Lower leg skin (tissue), 4 donors: ENCODE results near the gene ZNF503. TPM values are rescaled to one million over a fixed set of nuclear protein-coding genes. Genes with fewer than 3 reads are reported as not detected.
A peak's percentile ranks its signal among the peaks of the same experiment; 100 is the strongest.

Experiments used
- DNase-seq, 2 donors: peaks; one replicate each; pipeline ENCODE4 v3.0.0-alpha.2; 2019; ENCODE audit warnings: low spot score in 2 of 2
- H3K4me3 ChIP-seq: fragments of 200-600 bp; sonication (generic); 2 replicates; pipeline ENCODE4 v1.5.1; 2017; ENCODE audit warnings: mild to moderate bottlenecking, low read depth; ENCODE audit not compliant: poor library complexity, severe bottlenecking
- CTCF ChIP-seq, 3 donors: fragments of 450-650 bp; IDR thresholded peaks; one replicate each; pipeline ENCODE4 v1.5.1; 2016; ENCODE audit warnings: antibody characterized with exemption in 3 of 3, mild to moderate bottlenecking in 3 of 3, moderate library complexity in 2 of 3
- POLR2A ChIP-seq, 2 donors: fragments of 450-650 bp; IDR thresholded peaks; one replicate each; pipeline ENCODE4 v1.6.1; 2016 to 2017; ENCODE audit warnings: antibody characterized with exemption in 2 of 2, mild to moderate bottlenecking in 1 of 2, moderate library complexity in 1 of 2
- WGBS, 2 donors: methylation state at CpG; one replicate each; pipeline ENCODE4 v1.1.5; 2018; 5-methylcytosine and 5-hydroxymethylcytosine counted together
- intact Hi-C: fragments of 100-400 bp; cut with DNase I; formaldehyde crosslinking; loops from one replicate; pipeline ENCODE4 v1.15.0; 2023; ENCODE audit warnings: low total_unique reads
- total RNA-seq, 4 donors: library from RNA; depleted of rRNA; stranded (reverse); fragments of >200 nt; gene quantifications; one replicate each; pipeline ENCODE4 v1.1.0, GENCODE V29; 2016

The ZNF503 gene
- total RNA-seq, 4 donors from 2014 or later: 4.8 to 8.6 (median 7.4) TPM

- peak in 1 of 2 donors; percentile 91 for DNase-seq
- H3K4me3 ChIP-seq: peak overlapping the region; percentile 80
- no peak for TF ChIP-seq POLR2A (IDR thresholded peaks at IDR 0.05)
- TF ChIP-seq CTCF (IDR thresholded peaks at IDR 0.05): no peak
- intact Hi-C loops: no loop called here
- 13 to 24% methylated on average over 49 to 53 of the region's 68 CpGs for WGBS, 2 donors
Measured at GRCh38 chr10:75407713-75408508, 6.3 kb upstream of the ZNF503 start.

GRCh38 chr10:75407224-75407712, 5.7 kb upstream of the ZNF503 start:
- DNase-seq: no peak
- intact Hi-C loops: no loop called here
- 69 to 73% methylated on average over 37 of the region's 37 CpGs for WGBS, 2 donors

GRCh38 chr10:75406462-75407223, 5.1 kb upstream of the ZNF503 start:
- DNase-seq: no peak
- intact Hi-C loops: no loop called here
- 95 to 97% methylated on average over 29 of the region's 29 CpGs for WGBS, 2 donors
- TF ChIP-seq POLR2A (IDR thresholded peaks at IDR 0.05): no peak
- no peak overlapping the region for H3K4me3 ChIP-seq

More at GRCh38 chr10:75407224-75407712, 5.7 kb upstream of the ZNF503 start:
- no peak for TF ChIP-seq POLR2A (IDR thresholded peaks at IDR 0.05)
- TF ChIP-seq CTCF (IDR thresholded peaks at IDR 0.05): no peak
- no peak overlapping the region for H3K4me3 ChIP-seq

GRCh38 chr10:75405598-75406461, 4.3 kb upstream of the ZNF503 start:
- no peak for DNase-seq
- 75 to 77% methylated on average over 38 to 39 of the region's 39 CpGs for WGBS, 2 donors
- H3K4me3 ChIP-seq: no peak overlapping the region
- no peak for TF ChIP-seq CTCF (IDR thresholded peaks at IDR 0.05)
- TF ChIP-seq POLR2A (IDR thresholded peaks at IDR 0.05): no peak
- intact Hi-C loops: no loop called here

- no peak for DNase-seq
- TF ChIP-seq POLR2A (IDR thresholded peaks at IDR 0.05) (no peak), CTCF (IDR thresholded peaks at IDR 0.05) (no peak)
- no peak overlapping the region for H3K4me3 ChIP-seq
- intact Hi-C loops: no loop called here
- 45 to 48% methylated on average over 54 to 55 of the region's 56 CpGs for WGBS, 2 donors
Measured at GRCh38 chr10:75404815-75405597, 3.4 kb upstream of the ZNF503 start.
